ENCODE data around the gene CRTAC1. TPM values are rescaled to one million over a fixed set of nuclear protein-coding genes. Genes with fewer than 3 reads are reported as not detected.
A peak's percentile ranks its signal among the peaks of the same experiment; 100 is the strongest.

Gene CRTAC1
- total RNA-seq, 1 experiment from 2014 or later, result not detected

GRCh38 chr10:98013776-98014175 lies 16.6 kb downstream of the CRTAC1 start:
- no TSS peak for BruUV-seq (replicated peaks)
- peaks cover 63% of the 10 kb centered on the region for H3K27me3 ChIP-seq (replicated peaks; ENCODE audit: insufficient read depth, low read depth, low read length, poor library complexity)
- DNase-seq (ENCODE audit: low spot score), result no peak
- ChIA-PET CTCF (no interaction called here), POLR2A (ENCODE audit: low non-redundant PET) (no interaction called here)
- no peak for TF ChIP-seq CTCF (conservative IDR thresholded peaks at IDR 0.05; ENCODE audit: low read depth, low read length)
- TF ChIP-seq EZH2 (IDR thresholded peaks at IDR 0.05; ENCODE audit: borderline replicate concordance, low read depth, low read length, poor library complexity, severe bottlenecking), result no peak
- peaks cover 4% of the 10 kb centered on the region for H3K4me1 ChIP-seq (ENCODE audit: insufficient read depth, low read length, poor library complexity, severe bottlenecking)
- no peaks in the 10 kb centered on the region for H3K9me3 ChIP-seq (ENCODE audit: low read depth, low read length, poor library complexity, severe bottlenecking)
- H3K4me3 ChIP-seq (ENCODE audit: low read depth, low read length, poor library complexity, severe bottlenecking), result no peak overlapping the region
- no peaks in the 10 kb centered on the region for H3K36me3 ChIP-seq (ENCODE audit: insufficient read depth, low read length, poor library complexity, severe bottlenecking)
- intact Hi-C loops (cut with micrococcal nuclease; ENCODE audit: unreplicated experiment), result no loop called here
- no peak overlapping the region for H3K27ac ChIP-seq (ENCODE audit: low read depth, low read length, poor library complexity, severe bottlenecking)

- TF ChIP-seq CTCF (conservative IDR thresholded peaks at IDR 0.05; ENCODE audit: low read depth, low read length) (0 out of 2 replicates have a peak, but pooled peaks have one; percentile 16), EZH2 (IDR thresholded peaks at IDR 0.05; ENCODE audit: borderline replicate concordance, low read depth, low read length, poor library complexity, severe bottlenecking) (no peak)
Measured at GRCh38 chr10:98013122-98013521, 17.3 kb downstream of the CRTAC1 start.

DNA sequence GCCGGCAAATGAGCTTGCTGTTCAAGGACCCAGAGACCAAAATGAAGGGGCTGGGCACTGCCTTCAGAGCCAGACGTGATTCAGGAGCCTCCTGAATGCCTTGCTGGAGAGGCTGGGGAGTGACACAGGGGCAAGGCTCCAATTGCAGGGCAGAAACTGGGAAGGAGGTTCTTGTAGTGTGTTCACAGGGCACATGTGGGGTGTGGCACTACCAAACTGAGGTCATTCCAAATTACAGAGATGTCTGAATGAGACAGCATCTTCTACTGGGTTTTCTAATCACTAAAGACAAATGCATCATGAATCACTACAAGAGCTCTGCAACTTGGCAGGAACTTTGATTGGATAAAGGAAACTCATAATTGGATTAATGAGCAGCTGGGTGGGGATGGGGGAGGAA lies 17.8 kb downstream of the CRTAC1 start:
- no peak for TF ChIP-seq CTCF (conservative IDR thresholded peaks at IDR 0.05; ENCODE audit: low read depth, low read length)
- TF ChIP-seq EZH2 (IDR thresholded peaks at IDR 0.05; ENCODE audit: borderline replicate concordance, low read depth, low read length, poor library complexity, severe bottlenecking), result no peak
- Histone ChIP-seq H3K9me3 (ENCODE audit: low read depth, low read length, poor library complexity, severe bottlenecking) (no peaks in the 10 kb centered on the region), H3K27me3 (replicated peaks; ENCODE audit: insufficient read depth, low read depth, low read length, poor library complexity) (peaks cover 61% of the 10 kb centered on the region), H3K4me1 (ENCODE audit: insufficient read depth, low read length, poor library complexity, severe bottlenecking) (peaks cover 4% of the 10 kb centered on the region), H3K27ac (ENCODE audit: low read depth, low read length, poor library complexity, severe bottlenecking) (no peak overlapping the region), H3K36me3 (ENCODE audit: insufficient read depth, low read length, poor library complexity, severe bottlenecking) (no peaks in the 10 kb centered on the region), H3K4me3 (ENCODE audit: low read depth, low read length, poor library complexity, severe bottlenecking) (no peak overlapping the region)
- POLR2A ChIA-PET (ENCODE audit: low non-redundant PET), result no interaction called here
- CTCF ChIA-PET, result no interaction called here
- intact Hi-C loops (cut with micrococcal nuclease; ENCODE audit: unreplicated experiment), result no loop called here
- peak; percentile 27 for DNase-seq (ENCODE audit: low spot score)
- BruUV-seq (replicated peaks), result no TSS peak

More at GRCh38 chr10:98013122-98013521, 17.3 kb downstream of the CRTAC1 start:
- intact Hi-C loops (cut with micrococcal nuclease; ENCODE audit: unreplicated experiment), result no loop called here
- no TSS peak for BruUV-seq (replicated peaks)
- H3K9me3 ChIP-seq (ENCODE audit: low read depth, low read length, poor library complexity, severe bottlenecking), result no peaks in the 10 kb centered on the region
- H3K27ac ChIP-seq (ENCODE audit: low read depth, low read length, poor library complexity, severe bottlenecking), result no peak overlapping the region
- H3K4me3 ChIP-seq (ENCODE audit: low read depth, low read length, poor library complexity, severe bottlenecking), result no peak overlapping the region
- ChIA-PET POLR2A (ENCODE audit: low non-redundant PET) (no interaction called here), CTCF (no interaction called here)
- peaks cover 57% of the 10 kb centered on the region for H3K27me3 ChIP-seq (replicated peaks; ENCODE audit: insufficient read depth, low read depth, low read length, poor library complexity)
- H3K36me3 ChIP-seq (ENCODE audit: insufficient read depth, low read length, poor library complexity, severe bottlenecking), result no peaks in the 10 kb centered on the region
- peaks cover 4% of the 10 kb centered on the region for H3K4me1 ChIP-seq (ENCODE audit: insufficient read depth, low read length, poor library complexity, severe bottlenecking)
- no peak for DNase-seq (ENCODE audit: low spot score)
